ENCODE data around the gene MRPL18. TPM values are rescaled to one million over a fixed set of nuclear protein-coding genes. Genes with fewer than 3 reads are reported as not detected.

Gene MRPL18
- total RNA-seq, 1 donor from 2014 or later = 64.6 TPM

DNA sequence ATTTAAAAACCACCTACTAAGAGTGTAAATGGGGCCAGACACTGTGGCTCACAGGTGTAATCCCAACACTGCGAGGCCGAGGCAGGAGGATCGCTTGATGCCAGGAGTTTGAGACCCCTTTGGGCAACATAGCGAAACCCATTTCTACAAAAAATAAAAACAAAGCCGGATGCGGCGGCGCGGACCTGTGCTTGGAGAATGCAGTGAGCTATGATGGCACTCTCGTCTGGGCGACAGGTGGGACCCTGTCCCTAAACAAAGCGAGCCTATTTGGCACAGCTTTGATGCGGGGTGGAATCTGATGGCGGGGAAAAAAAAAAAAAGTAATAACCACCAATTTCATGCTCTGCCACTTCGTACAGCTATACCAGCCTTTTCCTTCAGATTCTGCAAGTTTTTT, 2.0 kb upstream of the MRPL18 start:
- H3K27ac ChIP-seq (ENCODE audit: low read depth, low read length) = peak overlapping the region; percentile 15
- TF ChIP-seq EZH2 (IDR thresholded peaks at IDR 0.05; ENCODE audit: insufficient read depth, low read length) = no peak
- TF ChIP-seq, protein P1, sequence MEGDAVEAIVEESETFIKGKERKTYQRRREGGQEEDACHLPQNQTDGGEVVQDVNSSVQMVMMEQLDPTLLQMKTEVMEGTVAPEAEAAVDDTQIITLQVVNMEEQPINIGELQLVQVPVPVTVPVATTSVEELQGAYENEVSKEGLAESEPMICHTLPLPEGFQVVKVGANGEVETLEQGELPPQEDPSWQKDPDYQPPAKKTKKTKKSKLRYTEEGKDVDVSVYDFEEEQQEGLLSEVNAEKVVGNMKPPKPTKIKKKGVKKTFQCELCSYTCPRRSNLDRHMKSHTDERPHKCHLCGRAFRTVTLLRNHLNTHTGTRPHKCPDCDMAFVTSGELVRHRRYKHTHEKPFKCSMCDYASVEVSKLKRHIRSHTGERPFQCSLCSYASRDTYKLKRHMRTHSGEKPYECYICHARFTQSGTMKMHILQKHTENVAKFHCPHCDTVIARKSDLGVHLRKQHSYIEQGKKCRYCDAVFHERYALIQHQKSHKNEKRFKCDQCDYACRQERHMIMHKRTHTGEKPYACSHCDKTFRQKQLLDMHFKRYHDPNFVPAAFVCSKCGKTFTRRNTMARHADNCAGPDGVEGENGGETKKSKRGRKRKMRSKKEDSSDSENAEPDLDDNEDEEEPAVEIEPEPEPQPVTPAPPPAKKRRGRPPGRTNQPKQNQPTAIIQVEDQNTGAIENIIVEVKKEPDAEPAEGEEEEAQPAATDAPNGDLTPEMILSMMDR (IDR thresholded peaks at IDR 0.05; ENCODE audit: insufficient read depth, low read depth, low read length) = no peak

DNA sequence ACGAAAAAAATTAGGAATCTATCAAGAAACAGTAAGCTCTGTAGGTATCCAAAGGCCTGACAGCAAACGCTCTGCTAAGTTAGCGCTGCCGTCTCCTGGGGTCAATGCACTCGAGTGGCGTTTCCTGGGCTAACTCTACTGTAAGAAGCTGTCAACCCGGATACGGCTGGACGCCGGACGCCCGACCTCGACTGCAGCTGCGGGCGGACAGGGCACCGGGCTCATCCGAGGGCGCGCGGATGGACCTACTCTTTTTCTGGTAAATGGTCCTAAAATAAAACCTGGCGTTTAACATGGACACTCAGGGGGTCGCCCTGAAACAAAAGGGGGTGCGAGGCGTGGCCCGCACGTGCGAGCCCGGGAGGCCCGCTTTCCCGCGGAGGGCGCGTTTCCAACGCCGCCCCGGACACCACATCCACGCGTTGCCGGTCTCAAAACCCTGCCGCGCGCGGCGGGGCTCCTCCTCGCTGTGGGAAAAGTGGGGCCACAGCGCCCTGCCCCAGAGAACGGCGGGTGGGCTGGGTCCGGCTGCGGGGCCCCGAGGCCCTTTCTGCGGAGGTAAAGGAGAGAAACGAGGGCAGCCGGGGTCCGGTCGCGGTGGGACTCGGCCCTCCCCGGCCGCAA, 1.4 kb upstream of the MRPL18 start:
- Mint-ChIP-seq H3K4me1 (ENCODE audit: low read depth, unreplicated experiment) (peaks cover 21% of the 10 kb centered on the region), H3K9me3 (ENCODE audit: unreplicated experiment) (no peaks in the 10 kb centered on the region), H3K27me3 (ENCODE audit: low read depth, unreplicated experiment) (no peaks in the 10 kb centered on the region), H3K36me3 (ENCODE audit: low read depth, unreplicated experiment) (peaks cover 11% of the 10 kb centered on the region), H3K27ac (ENCODE audit: unreplicated experiment) (peak overlapping the region; percentile 72), H3K4me3 (ENCODE audit: unreplicated experiment) (peak overlapping the region; percentile 92)
- peaks cover 35% of the 10 kb centered on the region for H3K36me3 ChIP-seq (ENCODE audit: insufficient read depth, low read length)
- H4K20me1 ChIP-seq (ENCODE audit: insufficient read depth, low read length) = peaks cover 52% of the 10 kb centered on the region
- H3K27ac ChIP-seq (ENCODE audit: low read depth, low read length) = peak overlapping the region; percentile 94
- no peak for TF ChIP-seq EZH2 (IDR thresholded peaks at IDR 0.05; ENCODE audit: insufficient read depth, low read length)
- TF ChIP-seq, protein P1 (IDR thresholded peaks at IDR 0.05; ENCODE audit: insufficient read depth, low read depth, low read length) = no peak
- H3K79me2 ChIP-seq (ENCODE audit: insufficient read depth, low read length) = peaks cover 87% of the 10 kb centered on the region
- H3K4me3 ChIP-seq (ENCODE audit: insufficient read depth, low read depth, low read length) = peak overlapping the region; percentile 85
- H3K9me3 ChIP-seq (ENCODE audit: insufficient read depth, low read depth, low read length) = no peaks in the 10 kb centered on the region
- H3K9ac ChIP-seq (ENCODE audit: low read length) = peak overlapping the region; percentile 97
- DNase-seq (ENCODE audit: low read depth) (peak; percentile 9), FAIRE-seq (no peak)
- no peaks in the 10 kb centered on the region for H3K27me3 ChIP-seq (ENCODE audit: insufficient read depth, low read length)
- peak overlapping the region; percentile 95 for H3K4me2 ChIP-seq (ENCODE audit: low read length)
- H3K4me1 ChIP-seq (ENCODE audit: insufficient read depth, low read length) = peaks cover 20% of the 10 kb centered on the region
- H2AFZ ChIP-seq (ENCODE audit: low read depth, low read length) = peak overlapping the region; percentile 86

More for the DNA sequence above, 2.0 kb upstream of the MRPL18 start:
- Mint-ChIP-seq H3K9me3 (ENCODE audit: unreplicated experiment) (no peaks in the 10 kb centered on the region), H3K4me3 (ENCODE audit: unreplicated experiment) (peak overlapping the region; percentile 92), H3K36me3 (ENCODE audit: low read depth, unreplicated experiment) (peaks cover 11% of the 10 kb centered on the region), H3K27ac (ENCODE audit: unreplicated experiment) (peak overlapping the region; percentile 72), H3K4me1 (ENCODE audit: low read depth, unreplicated experiment) (peaks cover 21% of the 10 kb centered on the region), H3K27me3 (ENCODE audit: low read depth, unreplicated experiment) (no peaks in the 10 kb centered on the region)
- H3K36me3 ChIP-seq (ENCODE audit: insufficient read depth, low read length) = peaks cover 40% of the 10 kb centered on the region
- peaks cover 88% of the 10 kb centered on the region for H3K79me2 ChIP-seq (ENCODE audit: insufficient read depth, low read length)
- peaks cover 20% of the 10 kb centered on the region for H3K4me1 ChIP-seq (ENCODE audit: insufficient read depth, low read length)
- H3K9me3 ChIP-seq (ENCODE audit: insufficient read depth, low read depth, low read length) = no peaks in the 10 kb centered on the region
- no peaks in the 10 kb centered on the region for H3K27me3 ChIP-seq (ENCODE audit: insufficient read depth, low read length)
- H2AFZ ChIP-seq (ENCODE audit: low read depth, low read length) = no peak overlapping the region
- DNase-seq (ENCODE audit: low read depth) (no peak), FAIRE-seq (no peak)
- peak overlapping the region; percentile 95 for H3K4me2 ChIP-seq (ENCODE audit: low read length)
- peak overlapping the region; percentile 85 for H3K4me3 ChIP-seq (ENCODE audit: insufficient read depth, low read depth, low read length)
- H4K20me1 ChIP-seq (ENCODE audit: insufficient read depth, low read length) = peaks cover 56% of the 10 kb centered on the region
- H3K9ac ChIP-seq (ENCODE audit: low read length) = peak overlapping the region; percentile 97

Data from astrocyte (in vitro differentiated cells and primary cell).